GM19193 (cell line): ENCODE measurements around the gene DLX4.

Experiments used
- POLR2A ChIP-seq: IDR thresholded peaks from 4 replicates; pipeline ENCODE4 v1.6.1; 2011; ENCODE audit not compliant: insufficient read depth, insufficient read length; ENCODE audit errors: extremely low read depth

DLX4 gene

DNA sequence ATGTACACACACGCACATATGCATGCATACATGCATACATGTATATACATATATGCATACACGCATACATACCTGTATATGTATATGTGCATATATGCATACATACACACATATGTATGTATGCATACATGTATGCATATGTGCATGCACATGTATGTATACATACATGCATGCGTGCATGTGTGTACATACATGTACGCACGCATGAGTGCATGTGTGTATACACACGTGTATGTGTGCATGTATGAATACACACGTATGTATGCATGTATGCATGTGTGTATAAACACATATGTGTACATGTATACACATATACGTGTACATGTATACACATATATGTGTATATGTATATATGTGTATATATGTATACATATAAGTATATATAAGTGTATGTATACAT, 54.5 kb downstream of the DLX4 start:
- TF ChIP-seq POLR2A = no peak
